GM18519 (cell line): ENCODE measurements around the gene IQGAP2.
"Not testable (repeated sequence)": the region's sequence is repeated elsewhere in the genome, so short reads cannot be mapped to it uniquely, and the experiment has no call there.

Experiments used
- ATAC-seq: cut with Tn5 transposase; IDR thresholded peaks from one replicate; pipeline ENCODE4 v1.9.1; 2021; ENCODE audit warnings: mild to moderate bottlenecking, moderate library complexity; ENCODE audit not compliant: unreplicated experiment, low FRiP score

The IQGAP2 gene

GRCh38 chr5:76413746-76414145 is 10.7 kb downstream of the IQGAP2 start:
- no peak for ATAC-seq

DNA sequence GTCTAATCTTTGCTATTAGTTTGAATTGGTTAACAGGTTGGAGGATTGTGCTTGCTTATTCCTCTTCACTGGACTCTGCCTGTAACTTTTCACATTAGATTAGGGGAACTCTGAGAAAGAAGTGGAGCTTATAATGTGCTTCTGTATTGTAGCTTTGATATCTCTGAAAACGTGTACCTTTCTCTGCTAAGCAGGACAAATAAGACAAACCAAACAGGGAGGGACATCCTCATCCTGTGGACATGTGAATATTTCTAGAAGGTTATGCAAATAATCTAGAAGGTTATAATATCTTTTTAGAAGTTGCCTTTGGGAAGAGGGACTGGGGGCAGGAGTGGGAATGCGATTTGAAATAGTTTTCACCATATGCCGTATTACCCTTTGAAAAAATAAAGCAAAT is 11.7 kb downstream of the IQGAP2 start:
- no peak for ATAC-seq

DNA sequence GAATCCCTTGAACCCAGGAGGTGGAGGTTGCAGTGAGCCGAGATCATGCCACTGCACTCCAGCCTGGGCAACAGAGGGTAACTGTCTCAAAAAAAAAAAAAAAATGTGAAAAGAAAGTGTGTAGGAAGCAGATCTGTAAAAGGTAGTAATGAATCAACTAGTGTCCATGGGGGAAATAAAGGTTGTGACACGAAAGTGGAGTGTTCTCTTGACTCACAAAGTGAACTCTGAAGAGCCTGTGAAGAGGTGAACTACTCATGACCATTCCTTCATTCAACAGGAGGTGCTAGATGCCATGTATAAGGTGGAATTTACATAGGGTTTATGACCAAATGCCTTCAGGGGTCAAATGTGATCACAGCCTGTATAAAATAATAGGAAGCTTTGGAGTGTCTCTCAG is 12.8 kb downstream of the IQGAP2 start:
- ATAC-seq: no peak

GRCh38 chr5:76419597-76420298 is 16.7 kb downstream of the IQGAP2 start:
- ATAC-seq: no peak

DNA sequence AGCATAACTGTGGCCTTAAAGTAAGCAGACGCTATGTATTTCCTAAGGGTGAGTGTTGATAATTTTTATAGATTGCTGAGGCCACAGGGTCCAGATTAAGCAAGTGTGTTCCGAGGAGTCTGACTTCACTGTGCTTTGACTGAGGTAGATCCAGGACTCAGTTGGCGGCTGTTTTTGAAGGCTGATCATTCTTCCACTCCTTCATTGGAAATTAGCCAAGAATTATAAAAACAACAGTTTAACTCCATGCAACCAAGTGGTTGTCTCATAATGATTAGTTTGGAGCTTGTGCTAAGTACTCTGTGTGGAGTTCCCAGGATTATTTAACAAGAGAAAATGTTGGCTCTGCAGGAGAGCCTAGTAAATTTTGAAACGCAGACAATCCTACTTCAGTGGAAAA is 19.1 kb downstream of the IQGAP2 start:
- no peak for ATAC-seq

DNA sequence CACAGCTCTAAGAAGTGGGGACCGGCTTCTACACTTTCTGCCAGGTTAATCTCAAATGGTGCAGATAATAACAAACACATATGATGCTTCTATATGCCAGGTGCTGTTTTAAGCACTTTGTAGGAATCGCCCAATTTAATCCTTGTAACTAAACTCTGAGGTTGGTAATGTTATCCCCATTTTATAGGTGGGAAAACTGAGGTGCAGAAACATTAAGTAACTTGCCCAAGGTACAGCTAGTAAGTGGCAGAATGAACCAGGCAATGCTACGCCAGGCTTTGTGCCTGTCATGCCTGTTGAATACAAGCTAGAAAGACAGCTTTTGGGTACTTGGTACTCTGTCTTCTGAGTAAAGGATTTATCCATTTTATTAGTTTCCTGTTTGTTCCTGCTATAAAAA is 19.7 kb downstream of the IQGAP2 start:
- ATAC-seq: no peak

GRCh38 chr5:76425146-76425545 is 22.1 kb downstream of the IQGAP2 start:
- no peak for ATAC-seq

GRCh38 chr5:76425928-76426804 is 23.1 kb downstream of the IQGAP2 start:
- no peak for ATAC-seq

GRCh38 chr5:76427206-76428140 is 24.4 kb downstream of the IQGAP2 start:
- ATAC-seq: no peak

- not testable (repeated sequence) for ATAC-seq
These were observed 25.5 kb downstream of the IQGAP2 start for GRCh38 chr5:76428550-76428949.

DNA sequence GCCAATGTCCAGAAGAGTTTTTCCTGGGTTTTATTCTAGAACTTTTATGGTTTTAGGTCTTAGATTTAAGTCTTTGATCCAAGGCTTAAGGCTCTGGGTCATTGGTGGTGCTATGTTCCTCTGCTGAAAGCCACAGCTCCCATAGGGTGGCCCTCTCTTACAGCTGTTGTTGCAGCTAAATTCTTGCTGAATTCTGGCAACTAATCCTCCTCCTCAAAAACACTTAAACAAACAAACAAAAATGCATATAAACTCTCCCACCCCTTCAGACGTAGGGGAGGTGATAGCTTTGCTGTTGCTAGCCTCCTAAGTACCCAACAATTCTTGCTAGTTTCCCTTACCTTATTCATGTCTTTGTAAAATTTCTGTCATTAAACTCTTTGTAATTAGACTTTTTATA is 30.2 kb downstream of the IQGAP2 start:
- no peak for ATAC-seq

- not testable (repeated sequence) for ATAC-seq
These were observed 34.4 kb downstream of the IQGAP2 start for GRCh38 chr5:76437507-76437906.

DNA sequence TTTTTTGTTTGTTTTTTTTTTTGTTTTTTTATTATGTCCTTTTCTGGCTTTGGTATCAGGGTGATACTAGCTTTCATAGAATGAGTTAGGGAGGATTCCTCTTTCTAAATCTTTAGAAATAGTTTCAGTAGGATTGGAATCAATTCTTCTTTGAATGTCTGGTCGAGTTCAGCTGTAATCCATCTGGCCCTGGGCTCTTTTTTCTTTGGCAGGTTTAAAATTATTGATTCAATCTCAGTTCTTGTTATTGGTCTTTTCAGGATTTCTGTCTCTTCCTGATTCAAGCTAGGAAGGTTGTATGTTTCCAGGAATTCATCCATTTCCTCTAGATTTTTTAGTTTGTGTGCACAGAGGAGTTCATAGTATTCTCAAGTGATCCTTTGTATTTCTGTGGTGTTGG is 34.9 kb downstream of the IQGAP2 start:
- no peak for ATAC-seq

DNA sequence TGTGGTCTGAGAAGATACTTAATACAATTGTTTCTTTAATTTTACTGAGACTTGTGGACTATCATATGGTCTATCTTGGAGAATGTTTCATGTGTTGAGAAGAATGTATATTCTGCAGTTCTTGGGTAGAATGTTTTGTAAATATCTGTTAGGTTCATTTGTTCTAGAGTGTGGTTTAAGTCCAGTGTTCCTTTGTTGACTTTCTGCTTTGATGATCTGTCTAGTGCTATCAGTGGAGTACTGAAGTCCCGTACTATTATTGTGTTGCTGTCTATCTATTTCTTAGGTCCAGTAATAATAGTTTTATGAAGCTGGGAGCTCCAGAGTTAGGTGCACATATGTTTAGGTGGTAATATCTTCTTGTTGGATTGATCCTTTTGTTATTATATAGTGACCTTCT is 36.1 kb downstream of the IQGAP2 start:
- no peak for ATAC-seq

DNA sequence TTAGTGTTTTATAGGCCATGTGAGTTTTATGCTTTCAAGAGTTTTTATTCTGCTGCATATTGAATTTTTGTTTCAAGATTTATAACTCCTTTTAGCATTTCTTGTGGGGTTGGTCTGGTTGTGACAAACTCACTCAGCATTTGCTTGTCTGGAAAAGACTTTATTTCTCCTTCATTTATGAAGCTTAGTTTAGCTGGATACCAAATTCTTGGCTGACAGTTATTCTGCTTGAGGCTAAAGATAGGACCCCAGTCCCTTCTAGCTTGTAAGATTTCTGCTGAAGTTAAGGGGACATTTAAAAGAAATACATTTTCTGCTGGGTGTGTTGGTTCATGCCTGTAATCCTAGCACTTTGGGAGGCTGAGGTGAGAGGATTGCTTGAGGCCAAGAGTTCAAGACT is 36.8 kb downstream of the IQGAP2 start:
- no peak for ATAC-seq

DNA sequence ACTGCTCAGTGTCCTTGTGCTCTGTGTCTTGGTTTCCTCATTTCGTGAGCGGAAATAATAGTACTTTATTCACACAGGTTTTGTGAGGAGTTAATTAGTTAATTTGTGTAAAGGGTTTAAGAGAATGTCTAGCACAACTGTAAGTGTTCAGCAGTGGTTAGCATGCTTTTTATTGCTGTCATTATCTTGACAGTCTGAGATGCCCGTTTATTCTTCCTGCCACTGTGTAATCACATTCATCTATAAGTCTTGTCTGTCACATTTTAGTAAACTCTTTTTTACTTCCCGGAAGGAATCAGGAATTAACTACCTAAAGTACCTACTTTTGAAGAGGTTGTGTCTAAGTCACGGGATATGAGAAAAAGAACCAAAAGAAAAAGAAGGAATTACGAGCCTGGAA is 38.0 kb downstream of the IQGAP2 start:
- ATAC-seq: no peak

DNA sequence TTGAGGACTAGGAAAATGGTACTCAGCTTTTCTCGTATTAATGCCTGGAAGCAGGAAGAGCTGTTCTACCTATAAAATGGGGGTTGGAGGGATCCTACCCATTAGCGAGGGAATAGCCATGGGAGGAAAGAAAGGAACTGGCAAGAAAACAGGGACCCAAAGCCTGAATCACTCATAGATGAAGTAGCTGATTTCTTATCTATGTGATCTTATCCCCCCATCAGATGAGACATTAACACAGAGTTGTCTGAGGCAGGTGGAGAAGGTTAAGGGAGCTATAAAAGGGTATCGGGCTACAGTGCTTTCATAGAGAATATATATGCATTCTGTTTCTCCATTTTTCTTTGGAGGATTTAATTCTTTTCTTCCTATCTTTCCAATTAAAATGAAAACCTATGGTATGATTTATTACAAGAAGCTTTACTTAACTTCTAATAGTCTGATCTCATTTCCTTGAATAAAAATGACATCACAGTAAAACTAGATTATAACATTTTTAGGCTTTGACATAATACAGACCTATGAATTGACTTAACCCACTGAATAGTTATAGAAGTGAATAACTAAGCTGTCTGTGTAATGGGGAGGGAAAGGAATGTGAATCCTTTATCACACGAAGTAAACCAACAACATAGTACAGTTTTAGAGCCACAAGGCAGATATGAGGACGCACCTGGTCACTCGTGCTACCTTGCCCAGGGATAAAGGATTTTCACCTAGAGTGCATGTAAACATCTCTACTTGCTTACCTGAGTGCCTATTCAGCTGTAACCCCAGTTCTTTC is 39.0 kb downstream of the IQGAP2 start:
- ATAC-seq: no peak

DNA sequence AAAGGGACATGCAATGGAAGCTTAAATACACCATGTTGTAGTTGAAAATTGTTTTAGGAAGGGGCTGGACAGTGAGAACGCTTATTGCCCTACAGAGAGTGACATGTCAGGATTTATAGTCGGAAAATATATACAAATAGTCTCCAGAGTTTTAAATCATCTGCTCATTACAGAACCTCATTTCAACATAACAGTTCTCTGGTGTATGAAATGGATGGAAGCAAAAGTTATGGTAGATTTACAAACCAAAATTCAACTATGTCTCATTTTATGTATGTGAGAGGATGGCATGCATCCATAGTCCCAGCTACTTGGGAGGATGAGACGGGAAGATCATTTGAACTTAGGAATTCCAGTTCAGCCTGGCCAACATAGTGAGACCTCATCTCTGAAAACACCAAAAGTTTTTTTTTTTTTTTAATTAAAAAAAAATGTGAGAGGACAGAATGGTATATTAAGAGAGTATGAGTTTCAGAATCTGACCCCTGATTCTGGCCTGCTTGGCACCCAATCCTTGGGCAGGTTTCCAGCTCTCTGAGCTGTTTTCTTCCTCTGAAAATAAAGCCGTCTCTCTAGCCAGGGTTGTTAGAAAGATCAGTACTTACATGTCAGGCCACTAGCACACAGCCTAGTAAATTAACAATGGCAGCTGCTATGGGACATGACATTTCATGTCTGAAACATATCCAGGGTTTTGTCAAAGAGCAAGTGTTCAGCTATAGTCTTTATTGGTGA is 40.1 kb downstream of the IQGAP2 start:
- no peak for ATAC-seq

DNA sequence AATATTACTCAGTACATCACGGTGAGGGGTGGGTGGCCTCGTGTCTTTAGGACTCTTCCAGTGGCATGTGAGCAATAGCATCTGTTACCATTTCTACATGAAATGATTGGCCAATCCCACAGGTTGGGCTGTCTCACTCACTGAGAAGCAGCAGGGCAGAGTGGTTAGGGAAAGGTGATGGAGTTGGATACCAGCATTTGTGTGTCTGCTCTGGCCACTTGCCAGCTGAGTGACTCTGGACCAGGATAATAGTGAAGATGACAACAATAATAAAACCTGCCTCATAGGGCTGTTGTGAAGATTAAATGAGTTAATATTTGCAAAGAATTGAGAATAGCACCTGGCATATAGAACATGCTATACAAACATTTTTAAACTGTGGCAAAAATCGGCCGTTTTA is 42.0 kb downstream of the IQGAP2 start:
- no peak for ATAC-seq
